HG02763 (cell line): ENCODE data around the gene EIF2B1.
"Not testable (repeated sequence)": the region's sequence is repeated elsewhere in the genome, so short reads cannot be mapped to it uniquely, and the experiment has no call there.

Experiments
- ATAC-seq: cut with Tn5 transposase; IDR thresholded peaks from one replicate; pipeline ENCODE4 v1.9.1; 2021; ENCODE audit warnings: mild to moderate bottlenecking, moderate library complexity; ENCODE audit not compliant: unreplicated experiment

EIF2B1 gene

DNA sequence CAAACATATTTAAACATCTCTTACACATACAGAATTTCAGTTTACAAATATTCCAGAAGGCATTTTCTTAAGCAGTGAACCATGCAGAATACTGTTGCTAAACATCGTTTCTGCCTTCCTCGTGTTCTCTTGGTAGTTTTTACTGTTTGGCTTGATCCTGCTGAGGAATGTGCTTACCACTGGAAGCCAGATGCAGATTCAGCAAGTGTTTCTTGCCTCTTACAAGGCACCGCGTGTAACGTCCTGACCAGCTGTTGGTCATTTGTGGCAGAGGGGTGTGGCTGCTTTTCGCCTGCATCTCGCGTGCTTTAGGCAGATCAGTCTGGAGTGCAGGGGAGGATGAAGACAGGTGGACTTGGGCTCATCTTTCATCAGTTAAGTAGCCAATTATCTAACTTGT lies 12.4 kb downstream of the EIF2B1 start:
- ATAC-seq = no peak

DNA sequence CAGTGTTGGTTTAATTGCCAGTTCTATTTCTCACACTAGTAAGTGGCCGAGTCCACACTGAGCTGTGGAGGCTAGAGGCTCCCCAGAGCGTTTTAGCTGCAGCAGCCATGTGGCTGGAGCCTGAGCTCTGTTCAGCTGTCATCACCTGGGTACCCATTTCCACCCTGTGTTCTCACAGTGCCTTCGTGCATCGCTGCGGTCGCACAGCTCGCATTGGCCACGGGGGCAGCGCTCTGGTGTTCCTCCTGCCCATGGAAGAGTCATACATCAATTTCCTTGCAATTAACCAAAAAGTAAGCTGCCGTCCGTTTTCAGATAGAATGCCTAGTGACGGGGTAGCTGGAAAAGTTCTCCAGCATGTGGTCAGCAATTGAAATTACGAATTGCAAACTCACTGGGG lies 15.9 kb downstream of the EIF2B1 start:
- ATAC-seq = no peak

DNA sequence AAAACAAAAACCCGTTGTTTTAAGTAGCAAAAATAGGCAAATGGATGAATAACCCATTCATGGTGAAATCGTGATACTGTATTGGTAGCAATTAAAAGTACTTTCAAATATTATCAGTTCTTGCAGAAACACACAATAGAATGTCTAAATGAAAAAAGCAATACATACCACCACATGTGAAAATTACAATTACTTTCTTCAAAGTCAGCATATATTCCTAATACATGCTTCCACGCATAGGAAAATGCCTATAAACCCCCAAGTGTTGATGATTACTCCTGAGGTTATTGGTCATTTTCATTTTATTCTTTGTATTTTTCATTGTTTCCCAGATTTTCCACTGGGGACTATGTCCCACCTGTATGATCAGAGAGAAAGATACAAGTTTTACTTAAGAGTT lies 16.3 kb downstream of the EIF2B1 start:
- ATAC-seq = no peak

DNA sequence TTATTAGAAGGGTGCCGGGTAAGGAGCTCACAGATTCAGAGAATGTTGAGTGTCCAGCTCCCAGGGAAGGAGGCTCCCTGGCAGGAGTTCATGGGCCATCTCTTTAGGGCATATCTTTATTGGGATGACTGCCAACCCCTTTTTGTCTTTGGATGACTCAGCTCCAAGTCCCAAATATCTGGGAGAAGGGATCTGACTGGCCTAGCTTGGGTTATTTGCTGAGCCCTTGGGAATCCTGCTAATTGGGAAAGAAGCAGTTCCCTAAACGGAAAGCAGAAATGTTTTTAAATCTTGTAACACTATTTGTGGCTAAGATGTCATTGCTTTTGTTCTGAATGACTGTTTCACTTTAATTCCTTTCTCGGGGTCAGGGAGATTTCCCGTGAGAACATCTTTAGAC lies 19.0 kb downstream of the EIF2B1 start:
- no peak for ATAC-seq

DNA sequence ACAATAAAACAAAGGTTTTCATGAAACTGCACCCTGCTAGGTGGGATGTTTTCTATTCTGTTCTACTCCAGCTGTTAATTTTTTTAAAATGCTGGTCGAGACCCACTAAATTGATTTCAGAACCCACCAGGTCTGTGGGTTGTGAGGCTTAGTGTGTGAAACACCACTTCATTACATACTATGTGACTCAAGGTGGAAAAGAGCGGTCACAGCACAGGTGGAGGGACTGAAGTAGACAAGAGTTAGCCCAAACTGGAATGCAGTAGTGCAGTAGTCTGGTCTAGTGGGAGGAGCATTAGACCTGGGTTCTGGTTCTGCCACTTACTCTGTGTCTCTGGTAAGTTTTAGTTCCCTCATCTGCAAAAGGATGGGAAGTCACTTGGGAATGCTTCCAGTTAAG lies 19.4 kb downstream of the EIF2B1 start:
- ATAC-seq = no peak

DNA sequence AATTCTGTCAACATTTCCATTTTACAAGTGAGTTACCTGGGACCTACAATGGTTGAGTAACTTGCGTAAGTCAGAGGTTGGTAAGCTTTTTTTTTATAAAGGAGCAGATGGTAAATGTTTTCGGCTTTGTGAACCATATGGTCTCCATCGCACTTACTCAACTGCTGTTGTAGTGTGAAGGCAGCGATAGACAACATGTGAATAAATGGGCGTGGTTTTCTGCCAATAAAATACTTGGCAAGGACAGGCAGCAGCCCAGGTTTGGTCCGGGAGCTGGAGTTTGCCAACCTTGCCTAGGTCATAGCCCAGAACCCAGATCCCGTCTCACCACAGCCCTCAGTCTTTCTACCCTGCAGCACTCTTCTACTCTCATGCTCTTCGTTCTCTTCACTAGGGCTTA lies 25.3 kb downstream of the EIF2B1 start:
- no peak for ATAC-seq

GRCh38 chr12:123607756-123608155 lies 25.7 kb downstream of the EIF2B1 start:
- ATAC-seq = no peak

DNA sequence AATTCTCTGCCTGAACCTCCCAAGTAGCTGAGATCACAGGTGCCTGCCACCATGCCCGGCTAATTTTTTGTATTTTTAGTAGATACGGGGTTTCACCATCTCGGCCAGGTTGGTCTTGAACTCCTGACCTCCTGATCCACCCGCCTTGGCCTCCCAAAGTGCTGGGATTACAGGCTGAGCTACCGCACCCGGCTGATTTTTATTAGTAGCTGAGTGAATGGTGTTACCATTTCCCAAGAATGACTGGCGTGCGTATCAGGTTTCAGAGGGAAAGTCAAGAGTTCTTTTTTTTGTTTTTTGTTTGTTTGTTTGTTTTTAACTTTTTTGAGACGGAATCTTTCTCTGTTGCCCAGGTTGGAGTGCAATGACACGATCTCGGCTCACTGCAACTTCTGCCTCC lies 30.0 kb downstream of the EIF2B1 start:
- ATAC-seq = not testable (repeated sequence)

- no peak for ATAC-seq
These were observed 30.8 kb downstream of the EIF2B1 start for GRCh38 chr12:123602651-123603195.

DNA sequence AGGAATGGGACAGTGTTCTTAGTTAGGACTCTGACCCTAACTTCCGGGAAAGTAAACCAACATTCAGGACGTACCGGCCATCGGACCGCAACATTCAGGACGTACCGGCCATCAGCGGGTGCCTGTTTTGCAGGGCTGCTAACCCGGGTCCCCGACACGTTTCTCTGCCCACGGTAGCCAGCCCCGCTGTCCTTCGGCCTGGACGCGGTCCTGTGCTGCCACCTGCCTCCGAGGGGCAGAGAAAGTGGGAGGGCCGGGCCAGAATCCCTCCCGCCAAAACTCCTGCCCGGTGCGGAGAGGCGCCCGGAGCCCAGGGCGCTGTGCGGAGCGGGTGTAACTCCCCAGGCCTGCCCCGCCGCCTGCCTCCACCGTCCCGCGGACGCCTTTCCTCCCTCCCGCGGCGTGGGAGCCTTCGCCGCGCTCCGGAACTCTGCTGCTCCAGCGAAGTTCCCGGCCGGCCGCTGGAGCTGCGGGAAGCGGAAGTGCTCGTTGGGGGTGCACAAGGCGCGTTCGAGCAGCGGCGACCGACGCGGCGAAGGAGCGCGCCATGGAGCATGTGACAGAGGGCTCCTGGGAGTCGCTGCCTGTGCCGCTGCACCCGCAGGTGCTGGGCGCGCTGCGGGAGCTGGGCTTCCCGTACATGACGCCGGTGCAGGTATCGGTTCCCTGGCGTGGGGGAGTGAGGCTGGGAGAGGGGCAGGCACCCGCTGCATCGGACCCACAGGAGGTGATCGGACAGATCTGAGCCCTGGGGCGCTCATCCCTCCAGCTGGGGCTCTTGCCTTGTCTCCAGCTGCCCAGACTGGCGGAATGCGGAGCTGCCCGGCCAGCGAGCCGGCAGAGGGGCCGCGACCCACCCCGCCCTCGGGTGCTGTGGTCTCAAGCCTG lies 31.6 kb downstream of the EIF2B1 start, which contains the start of gene DDX55:
TSS of gene DDX55 (plus strand) at position 498 of the 888 bp plus-strand sequence. CDS start at position 548, 50 bp downstream.
- ATAC-seq = peak; percentile 91

DNA sequence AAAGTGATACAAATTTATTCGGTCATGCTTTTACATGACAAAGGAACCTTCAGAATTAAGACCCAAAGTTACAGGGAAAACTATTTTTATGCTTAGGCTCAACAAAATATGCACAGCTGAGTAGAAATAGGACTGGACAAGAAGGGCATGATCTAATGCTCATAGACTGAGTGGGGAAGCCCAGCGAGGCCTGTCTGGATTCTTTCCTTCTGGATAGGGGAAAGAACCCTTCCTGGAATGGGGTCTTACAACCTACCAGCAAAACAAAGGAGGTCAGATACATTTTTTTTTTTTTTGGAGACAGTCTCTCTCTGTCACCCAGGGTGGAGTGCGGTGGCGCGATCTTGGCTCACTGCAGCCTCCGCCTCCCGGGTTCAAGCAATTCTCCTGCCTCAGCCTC lies 33.8 kb downstream of the EIF2B1 start:
- no peak for ATAC-seq

DNA sequence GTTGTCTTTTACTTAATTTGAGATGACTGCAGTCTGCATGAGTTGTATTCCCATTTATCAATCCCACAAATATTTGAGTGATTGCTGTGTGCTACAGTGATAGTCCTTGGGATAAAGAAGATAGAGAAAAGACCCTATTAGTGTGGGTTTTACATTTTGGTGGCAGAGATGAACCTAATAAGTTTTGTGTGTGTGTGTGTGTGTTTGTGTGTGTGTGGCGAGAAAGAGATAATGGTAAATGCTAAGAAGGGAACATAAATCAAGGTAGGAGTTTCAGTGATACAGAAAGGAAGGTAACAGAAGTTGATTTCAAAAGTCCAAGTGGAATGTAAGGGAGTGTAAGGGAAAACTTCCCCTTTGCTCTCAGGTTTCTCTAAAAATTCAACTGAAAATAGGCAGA lies 34.2 kb downstream of the EIF2B1 start:
- ATAC-seq = no peak

DNA sequence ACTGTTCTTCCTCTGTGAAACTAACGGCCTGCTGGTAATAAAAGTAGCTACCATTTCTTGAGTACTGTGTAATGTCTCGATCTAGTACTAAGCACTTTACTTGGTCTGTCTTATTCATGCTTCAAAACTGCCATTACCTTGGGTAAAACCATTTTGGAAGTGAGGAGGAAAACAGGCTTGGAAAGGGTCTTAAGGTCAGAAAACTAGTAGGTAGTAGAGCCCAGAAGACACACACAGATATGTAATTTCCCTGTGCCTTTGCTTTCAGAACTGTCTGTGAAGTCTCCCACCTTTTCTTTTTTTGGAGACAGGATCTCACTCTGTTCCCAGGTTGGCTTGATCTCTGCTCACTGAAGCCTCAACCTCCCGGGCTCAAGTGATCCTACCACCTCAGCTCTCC lies 35.0 kb downstream of the EIF2B1 start:
- no peak for ATAC-seq

DNA sequence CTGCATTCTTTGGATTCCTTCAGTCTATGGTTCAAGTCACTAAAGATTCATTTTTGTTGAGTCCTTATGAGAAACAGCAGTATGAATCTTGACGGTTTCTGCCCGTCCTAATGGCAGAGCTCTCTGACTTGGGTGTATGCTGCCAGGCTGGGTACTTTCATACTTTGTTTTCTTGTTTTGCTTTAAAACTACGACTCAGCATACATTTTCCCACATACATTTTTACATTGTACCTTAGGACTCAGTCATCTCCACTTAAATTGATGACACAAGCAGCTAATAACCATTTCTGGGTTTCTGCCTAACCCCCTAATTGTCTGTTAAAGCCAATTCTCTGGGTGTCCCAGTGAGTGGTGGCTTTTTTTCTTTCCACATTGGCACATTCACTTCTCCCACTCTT lies 36.4 kb downstream of the EIF2B1 start:
- no peak for ATAC-seq

- ATAC-seq = no peak
These were observed 37.8 kb downstream of the EIF2B1 start for GRCh38 chr12:123595729-123596128.

DNA sequence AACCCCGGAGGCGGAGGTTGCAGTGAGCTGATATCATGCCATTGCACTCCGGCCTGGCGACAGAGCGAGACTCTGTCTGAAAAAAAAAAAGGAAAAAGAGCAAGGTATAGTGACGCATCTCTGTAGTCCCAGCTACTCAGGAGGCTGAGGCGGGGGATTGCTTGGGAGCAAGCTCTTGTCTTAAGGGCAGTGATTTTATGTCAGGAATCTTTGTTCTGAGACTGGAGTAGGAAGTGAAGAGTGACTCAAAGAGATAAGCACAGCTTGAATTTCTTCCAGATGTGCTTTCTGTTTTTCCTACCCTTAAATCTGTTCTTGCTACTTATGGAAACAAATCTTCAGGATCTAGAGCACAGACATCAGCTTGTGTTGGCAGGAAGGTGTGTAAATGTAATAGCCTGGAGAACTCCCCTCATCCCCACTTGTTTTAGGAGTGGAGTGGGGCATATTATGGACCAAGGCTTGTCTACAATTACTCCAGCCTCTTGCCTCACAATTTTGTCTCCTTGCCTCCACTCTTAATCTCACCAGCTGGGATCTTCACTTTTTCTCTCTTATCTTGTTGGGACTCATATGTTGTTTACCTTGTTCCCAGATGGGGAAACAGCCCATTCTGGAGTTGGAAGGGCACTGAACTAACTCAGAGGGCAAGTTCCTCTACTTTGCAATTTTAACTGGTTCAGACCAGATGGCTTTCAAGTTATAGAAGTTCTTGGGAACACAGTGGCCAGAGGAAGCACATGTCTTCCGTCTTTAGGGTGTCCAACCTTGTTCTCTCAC lies 41.6 kb downstream of the EIF2B1 start:
- no peak for ATAC-seq

DNA sequence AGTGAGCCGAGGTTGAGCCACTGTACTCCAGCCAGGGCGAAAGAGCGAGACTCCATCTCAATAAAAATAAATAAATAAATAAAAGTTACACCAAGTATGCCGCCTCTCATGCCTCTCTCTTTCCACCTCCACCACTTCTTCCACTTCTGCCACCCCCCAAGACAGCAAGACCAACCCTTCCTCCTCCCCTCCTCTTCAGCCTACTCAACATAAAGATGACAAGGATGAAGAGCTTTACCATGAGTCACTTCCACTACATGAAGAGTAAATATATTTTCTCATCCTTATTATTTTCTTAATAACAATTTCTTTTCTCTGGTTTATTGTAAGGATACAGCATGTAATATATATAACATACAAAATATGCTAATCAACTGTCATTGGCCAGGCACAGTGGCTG lies 52.7 kb downstream of the EIF2B1 start:
- ATAC-seq = no peak

DNA sequence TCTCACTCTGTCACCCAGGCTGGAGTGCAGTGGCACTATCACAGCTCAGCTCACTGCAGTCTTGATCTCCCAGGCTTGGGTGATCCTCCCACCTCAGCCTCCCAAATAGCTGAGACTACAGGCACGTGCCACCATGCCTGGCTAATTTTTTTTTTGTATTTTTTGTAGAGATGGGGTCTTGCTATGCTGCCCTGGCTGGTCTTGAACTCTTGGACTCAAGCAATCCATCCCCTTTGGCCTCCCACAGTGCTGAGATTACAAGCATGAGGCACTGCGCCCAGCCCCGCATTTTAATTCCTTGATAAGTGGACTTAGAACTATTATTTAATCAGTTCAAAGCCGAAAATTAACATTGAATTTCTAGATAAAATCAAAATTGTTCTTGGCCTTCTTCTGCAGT lies 54.7 kb downstream of the EIF2B1 start:
- ATAC-seq = not testable (repeated sequence)

DNA sequence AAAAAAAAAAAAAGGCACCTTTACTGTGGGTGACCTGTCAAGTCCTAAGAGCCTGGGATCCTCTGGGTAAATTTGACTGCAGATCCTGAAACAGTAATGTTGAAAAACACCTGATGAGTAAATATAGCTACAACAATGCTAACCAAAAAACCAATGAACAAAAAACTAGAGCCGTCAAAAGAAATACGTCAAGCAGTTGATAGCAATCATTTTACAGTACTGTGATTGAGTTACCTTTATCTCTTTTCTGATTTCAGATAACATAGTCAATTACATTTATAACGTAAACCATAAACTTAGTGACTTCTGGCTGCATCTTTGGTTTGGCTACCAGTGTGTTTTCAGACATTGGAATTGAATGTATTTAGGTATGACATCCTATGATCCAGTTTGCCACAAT lies 55.2 kb downstream of the EIF2B1 start:
- ATAC-seq = no peak

DNA sequence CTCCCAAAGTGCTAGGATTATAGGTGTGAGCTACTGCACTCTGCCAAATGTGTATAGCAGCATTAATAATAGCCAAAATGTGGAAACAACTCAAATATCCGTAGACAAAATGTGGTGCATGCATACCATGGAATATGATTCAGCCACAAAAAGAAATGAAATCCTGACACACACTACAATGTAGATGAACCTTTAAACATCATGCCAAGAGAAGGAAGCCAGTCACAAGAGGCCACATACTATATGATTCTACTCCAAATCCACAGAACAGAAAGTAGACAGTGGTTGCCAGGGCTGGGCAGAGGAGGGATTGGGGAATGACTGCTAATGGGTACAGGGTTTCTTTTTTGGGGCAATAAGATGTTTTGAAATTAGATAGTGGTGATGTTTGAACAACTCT lies 56.9 kb downstream of the EIF2B1 start:
- ATAC-seq = no peak

GRCh38 chr12:123573870-123574269 lies 59.6 kb downstream of the EIF2B1 start:
- no peak for ATAC-seq

- ATAC-seq = no peak
These were observed 61.1 kb downstream of the EIF2B1 start for GRCh38 chr12:123572391-123572790.
